ENCODE measurements around the gene TMEM164. TPM values are rescaled to one million over a fixed set of nuclear protein-coding genes. Genes with fewer than 3 reads are reported as not detected.
A peak's percentile ranks its signal among the peaks of the same experiment; 100 is the strongest.

The TMEM164 gene
- total RNA-seq, 6 experiments from 2014 or later: 8.5 to 12.5 (median 9.6) TPM

DNA sequence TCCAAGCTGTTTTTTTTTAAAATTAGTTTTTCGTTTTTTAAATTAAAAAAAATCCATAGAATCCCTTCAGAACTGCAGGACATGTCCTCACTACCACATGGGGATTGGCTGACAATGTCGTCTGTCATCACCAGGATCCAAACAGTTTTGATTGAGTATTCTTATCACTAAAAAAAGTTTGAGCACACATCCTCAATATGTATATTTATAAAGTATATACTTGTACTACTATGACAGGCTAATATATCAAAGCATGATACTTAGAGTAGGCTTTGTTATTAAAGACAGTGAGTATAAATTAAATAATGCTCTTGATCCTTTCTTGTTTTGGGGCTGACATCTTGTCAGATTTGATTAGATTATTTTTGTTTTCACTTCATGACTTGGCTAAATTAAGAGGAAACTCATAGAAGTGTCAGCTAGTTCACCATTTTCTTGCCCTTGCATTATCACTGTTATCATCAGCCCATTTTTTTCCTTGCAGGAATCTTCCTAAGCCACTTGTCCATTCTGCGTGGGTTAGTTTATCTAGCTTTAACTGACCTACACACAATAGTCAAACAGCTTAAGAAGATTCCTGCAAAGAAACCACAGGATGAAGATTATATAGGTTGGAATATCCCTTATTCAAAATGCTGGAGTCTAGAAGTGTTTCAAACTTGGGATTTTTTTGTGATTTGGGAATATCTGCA is 222.2 kb downstream of the TMEM164 start:
- TF ChIP-seq CTCF (IDR thresholded peaks at IDR 0.05): no peak
- no peak for DNase-seq
- no peaks in the 10 kb centered on the region for H3K27me3 Mint-ChIP-seq (ENCODE audit: insufficient read depth)
- H3K4me1 Mint-ChIP-seq (ENCODE audit: low read depth): peaks cover 39% of the 10 kb centered on the region
- no peaks in the 10 kb centered on the region for H3K9me3 Mint-ChIP-seq
- no peak overlapping the region for H3K27ac Mint-ChIP-seq
- no peak overlapping the region for H3K4me3 Mint-ChIP-seq
- no peaks in the 10 kb centered on the region for H3K36me3 Mint-ChIP-seq (ENCODE audit: low read depth)

DNA sequence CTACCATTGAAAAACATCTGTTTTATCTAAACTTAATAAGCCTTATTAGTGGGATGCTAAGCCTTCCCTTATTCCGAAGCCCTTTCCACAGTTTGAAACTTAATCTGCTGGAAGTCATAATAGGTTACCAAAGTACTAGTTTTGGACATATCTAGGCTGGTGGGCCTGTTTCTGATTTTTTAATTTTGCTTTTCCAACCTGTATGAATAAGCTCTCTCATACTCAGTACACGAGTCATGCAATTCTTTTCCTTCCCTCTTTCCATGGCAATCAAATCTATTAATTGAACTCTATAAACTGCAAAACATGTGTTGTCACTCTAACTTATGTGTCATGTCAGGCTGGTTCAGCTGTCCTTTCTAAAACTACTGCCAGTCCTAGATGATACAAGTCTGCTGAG is 224.0 kb downstream of the TMEM164 start:
- Mint-ChIP-seq H3K4me3 (no peak overlapping the region), H3K4me1 (ENCODE audit: low read depth) (peaks cover 26% of the 10 kb centered on the region), H3K9me3 (peaks cover 5% of the 10 kb centered on the region; the same call in 1 of the 2 replicates), H3K27me3 (ENCODE audit: insufficient read depth) (no peaks in the 10 kb centered on the region), H3K27ac (peak overlapping the region; percentile 11), H3K36me3 (ENCODE audit: low read depth) (peaks cover 11% of the 10 kb centered on the region; the same call in 1 of the 2 replicates)
- DNase-seq: no peak
- TF ChIP-seq CTCF (IDR thresholded peaks at IDR 0.05): no peak

Small RNAs within 50 kb of the gene (microRNA-seq; reads per million reads assigned to microRNA genes)
- gene MIR3978 (not detected), gene MIR652 (1,426 reads per million, percentile 77 among the genes with 10 or more reads in this experiment)

Measured in HFFc6 (cell line).